ENCODE results near the gene PLXNA2. TPM values are rescaled to one million over a fixed set of nuclear protein-coding genes. Genes with fewer than 3 reads are reported as not detected.
A peak's percentile ranks its signal among the peaks of the same experiment; 100 is the strongest.

Gene PLXNA2
- total and polyA plus RNA-seq, 2 of the 13 experiments (the other 11 are each of a cell fraction or from before 2014, with no cell fraction given) = 1.1 to 2.1 TPM

DNA sequence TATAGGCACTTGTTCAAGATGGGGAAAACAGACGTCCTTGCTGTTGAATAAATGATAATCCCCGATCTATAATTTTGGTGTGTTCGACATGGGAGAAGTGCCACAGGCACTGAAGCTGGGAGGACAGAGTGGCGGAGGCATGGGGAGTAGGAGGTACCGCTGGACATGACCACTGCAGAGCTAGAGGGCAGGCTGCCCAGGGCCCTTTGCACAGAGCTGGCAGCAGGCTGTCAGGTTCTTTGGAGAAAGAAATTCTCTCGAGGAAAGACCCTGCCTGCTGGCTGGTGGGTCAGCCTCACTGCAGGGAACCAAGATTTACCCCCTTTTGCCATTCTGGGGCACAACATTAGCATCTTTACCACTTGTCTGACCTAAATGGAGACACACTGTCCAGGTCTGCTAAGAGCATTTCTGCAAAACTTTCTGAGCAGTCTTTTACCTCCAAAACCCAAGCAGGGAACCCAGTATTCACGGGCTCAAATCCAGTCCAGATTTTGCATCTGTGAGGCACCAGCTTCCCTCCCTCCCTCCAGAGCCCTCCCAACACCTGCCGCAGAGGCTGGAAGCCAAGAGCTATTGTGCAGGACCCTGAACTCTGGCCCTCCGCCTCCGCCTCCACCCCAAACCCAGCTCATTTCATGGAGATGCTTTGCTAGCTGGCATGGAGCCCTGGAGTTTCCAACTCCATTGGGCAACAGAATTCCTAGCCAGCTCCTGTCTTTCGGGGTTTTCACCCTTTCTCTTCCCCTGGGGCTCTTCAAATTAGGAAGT lies 142.3 kb downstream of the PLXNA2 start (continued):
- TF ChIP-seq, protein P1, sequence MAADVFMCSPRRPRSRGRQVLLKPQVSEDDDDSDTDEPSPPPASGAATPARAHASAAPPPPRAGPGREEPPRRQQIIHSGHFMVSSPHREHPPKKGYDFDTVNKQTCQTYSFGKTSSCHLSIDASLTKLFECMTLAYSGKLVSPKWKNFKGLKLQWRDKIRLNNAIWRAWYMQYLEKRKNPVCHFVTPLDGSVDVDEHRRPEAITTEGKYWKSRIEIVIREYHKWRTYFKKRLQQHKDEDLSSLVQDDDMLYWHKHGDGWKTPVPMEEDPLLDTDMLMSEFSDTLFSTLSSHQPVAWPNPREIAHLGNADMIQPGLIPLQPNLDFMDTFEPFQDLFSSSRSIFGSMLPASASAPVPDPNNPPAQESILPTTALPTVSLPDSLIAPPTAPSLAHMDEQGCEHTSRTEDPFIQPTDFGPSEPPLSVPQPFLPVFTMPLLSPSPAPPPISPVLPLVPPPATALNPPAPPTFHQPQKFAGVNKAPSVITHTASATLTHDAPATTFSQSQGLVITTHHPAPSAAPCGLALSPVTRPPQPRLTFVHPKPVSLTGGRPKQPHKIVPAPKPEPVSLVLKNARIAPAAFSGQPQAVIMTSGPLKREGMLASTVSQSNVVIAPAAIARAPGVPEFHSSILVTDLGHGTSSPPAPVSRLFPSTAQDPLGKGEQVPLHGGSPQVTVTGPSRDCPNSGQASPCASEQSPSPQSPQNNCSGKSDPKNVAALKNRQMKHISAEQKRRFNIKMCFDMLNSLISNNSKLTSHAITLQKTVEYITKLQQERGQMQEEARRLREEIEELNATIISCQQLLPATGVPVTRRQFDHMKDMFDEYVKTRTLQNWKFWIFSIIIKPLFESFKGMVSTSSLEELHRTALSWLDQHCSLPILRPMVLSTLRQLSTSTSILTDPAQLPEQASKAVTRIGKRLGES (CRISPR knock-in tag; IDR thresholded peaks at IDR 0.05; ENCODE audit: borderline replicate concordance) = no peak
- TF ChIP-seq, protein P2, sequence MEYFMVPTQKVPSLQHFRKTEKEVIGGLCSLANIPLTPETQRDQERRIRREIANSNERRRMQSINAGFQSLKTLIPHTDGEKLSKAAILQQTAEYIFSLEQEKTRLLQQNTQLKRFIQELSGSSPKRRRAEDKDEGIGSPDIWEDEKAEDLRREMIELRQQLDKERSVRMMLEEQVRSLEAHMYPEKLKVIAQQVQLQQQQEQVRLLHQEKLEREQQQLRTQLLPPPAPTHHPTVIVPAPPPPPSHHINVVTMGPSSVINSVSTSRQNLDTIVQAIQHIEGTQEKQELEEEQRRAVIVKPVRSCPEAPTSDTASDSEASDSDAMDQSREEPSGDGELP (IDR thresholded peaks at IDR 0.05; ENCODE audit: borderline replicate concordance, low read depth) = peak; percentile 34; the same call in 1 of the 2 replicates
- TF ChIP-seq, protein P3, sequence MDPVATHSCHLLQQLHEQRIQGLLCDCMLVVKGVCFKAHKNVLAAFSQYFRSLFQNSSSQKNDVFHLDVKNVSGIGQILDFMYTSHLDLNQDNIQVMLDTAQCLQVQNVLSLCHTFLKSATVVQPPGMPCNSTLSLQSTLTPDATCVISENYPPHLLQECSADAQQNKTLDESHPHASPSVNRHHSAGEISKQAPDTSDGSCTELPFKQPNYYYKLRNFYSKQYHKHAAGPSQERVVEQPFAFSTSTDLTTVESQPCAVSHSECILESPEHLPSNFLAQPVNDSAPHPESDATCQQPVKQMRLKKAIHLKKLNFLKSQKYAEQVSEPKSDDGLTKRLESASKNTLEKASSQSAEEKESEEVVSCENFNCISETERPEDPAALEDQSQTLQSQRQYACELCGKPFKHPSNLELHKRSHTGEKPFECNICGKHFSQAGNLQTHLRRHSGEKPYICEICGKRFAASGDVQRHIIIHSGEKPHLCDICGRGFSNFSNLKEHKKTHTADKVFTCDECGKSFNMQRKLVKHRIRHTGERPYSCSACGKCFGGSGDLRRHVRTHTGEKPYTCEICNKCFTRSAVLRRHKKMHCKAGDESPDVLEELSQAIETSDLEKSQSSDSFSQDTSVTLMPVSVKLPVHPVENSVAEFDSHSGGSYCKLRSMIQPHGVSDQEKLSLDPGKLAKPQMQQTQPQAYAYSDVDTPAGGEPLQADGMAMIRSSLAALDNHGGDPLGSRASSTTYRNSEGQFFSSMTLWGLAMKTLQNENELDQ (CRISPR knock-in tag; IDR thresholded peaks at IDR 0.05; ENCODE audit: borderline replicate concordance) = no peak
- TF ChIP-seq, protein P4, sequence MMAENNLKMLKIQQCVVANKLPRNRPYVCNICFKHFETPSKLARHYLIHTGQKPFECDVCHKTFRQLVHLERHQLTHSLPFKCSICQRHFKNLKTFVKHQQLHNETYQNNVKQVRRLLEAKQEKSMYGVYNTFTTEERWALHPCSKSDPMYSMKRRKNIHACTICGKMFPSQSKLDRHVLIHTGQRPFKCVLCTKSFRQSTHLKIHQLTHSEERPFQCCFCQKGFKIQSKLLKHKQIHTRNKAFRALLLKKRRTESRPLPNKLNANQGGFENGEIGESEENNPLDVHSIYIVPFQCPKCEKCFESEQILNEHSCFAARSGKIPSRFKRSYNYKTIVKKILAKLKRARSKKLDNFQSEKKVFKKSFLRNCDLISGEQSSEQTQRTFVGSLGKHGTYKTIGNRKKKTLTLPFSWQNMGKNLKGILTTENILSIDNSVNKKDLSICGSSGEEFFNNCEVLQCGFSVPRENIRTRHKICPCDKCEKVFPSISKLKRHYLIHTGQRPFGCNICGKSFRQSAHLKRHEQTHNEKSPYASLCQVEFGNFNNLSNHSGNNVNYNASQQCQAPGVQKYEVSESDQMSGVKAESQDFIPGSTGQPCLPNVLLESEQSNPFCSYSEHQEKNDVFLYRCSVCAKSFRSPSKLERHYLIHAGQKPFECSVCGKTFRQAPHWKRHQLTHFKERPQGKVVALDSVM (CRISPR knock-in tag; IDR thresholded peaks at IDR 0.05) = no peak
- TF ChIP-seq SOX5 (CRISPR knock-in tag; IDR thresholded peaks at IDR 0.05; ENCODE audit: borderline replicate concordance) (peak; percentile 65), RAD21 (CRISPR knock-in tag; IDR thresholded peaks at IDR 0.05) (no peak), ZNF333 (CRISPR knock-in tag; IDR thresholded peaks at IDR 0.05; ENCODE audit: borderline replicate concordance) (no peak), HOXA9 (CRISPR knock-in tag; IDR thresholded peaks at IDR 0.05; ENCODE audit: borderline replicate concordance) (no peak), RBM39 (IDR thresholded peaks at IDR 0.05; ENCODE audit: low read depth, low read length, poor library complexity, severe bottlenecking) (no peak), SOX6 (IDR thresholded peaks at IDR 0.05) (no peak), SOX6 (CRISPR knock-in tag; IDR thresholded peaks at IDR 0.05) (peak; percentile 84), HDAC2 (CRISPR knock-in tag; IDR thresholded peaks at IDR 0.05) (peak; percentile 15; the same call in 1 of the 2 replicates), GATAD2A (CRISPR knock-in tag; IDR thresholded peaks at IDR 0.05) (0 out of 2 replicates have a peak, but pooled peaks have one; percentile 18), SALL1 (CRISPR knock-in tag; IDR thresholded peaks at IDR 0.05) (peak; percentile 58)
- TF ChIP-seq, protein P5, sequence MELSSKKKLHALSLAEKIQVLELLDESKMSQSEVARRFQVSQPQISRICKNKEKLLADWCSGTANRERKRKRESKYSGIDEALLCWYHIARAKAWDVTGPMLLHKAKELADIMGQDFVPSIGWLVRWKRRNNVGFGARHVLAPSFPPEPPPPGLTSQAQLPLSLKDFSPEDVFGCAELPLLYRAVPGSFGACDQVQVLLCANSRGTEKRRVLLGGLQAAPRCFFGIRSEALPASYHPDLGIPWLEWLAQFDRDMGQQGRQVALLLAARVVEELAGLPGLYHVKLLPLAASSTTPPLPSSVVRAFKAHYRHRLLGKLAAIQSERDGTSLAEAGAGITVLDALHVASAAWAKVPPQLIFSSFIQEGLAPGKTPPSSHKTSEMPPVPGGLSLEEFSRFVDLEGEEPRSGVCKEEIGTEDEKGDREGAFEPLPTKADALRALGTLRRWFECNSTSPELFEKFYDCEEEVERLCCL (CRISPR knock-in tag; IDR thresholded peaks at IDR 0.05; ENCODE audit: borderline replicate concordance) = no peak
- TF ChIP-seq, protein P6, sequence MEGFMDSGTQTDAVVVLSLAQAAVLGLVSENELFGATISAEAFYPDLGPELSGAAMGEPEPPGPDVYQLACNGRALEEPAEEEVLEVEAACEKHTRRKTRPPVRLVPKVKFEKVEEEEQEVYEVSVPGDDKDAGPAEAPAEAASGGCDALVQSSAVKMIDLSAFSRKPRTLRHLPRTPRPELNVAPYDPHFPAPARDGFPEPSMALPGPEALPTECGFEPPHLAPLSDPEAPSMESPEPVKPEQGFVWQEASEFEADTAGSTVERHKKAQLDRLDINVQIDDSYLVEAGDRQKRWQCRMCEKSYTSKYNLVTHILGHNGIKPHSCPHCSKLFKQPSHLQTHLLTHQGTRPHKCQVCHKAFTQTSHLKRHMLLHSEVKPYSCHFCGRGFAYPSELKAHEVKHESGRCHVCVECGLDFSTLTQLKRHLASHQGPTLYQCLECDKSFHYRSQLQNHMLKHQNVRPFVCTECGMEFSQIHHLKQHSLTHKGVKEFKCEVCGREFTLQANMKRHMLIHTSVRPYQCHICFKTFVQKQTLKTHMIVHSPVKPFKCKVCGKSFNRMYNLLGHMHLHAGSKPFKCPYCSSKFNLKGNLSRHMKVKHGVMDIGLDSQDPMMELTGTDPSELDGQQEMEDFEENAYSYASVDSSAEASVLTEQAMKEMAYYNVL (CRISPR knock-in tag; IDR thresholded peaks at IDR 0.05; ENCODE audit: borderline replicate concordance) = peak; percentile 54; the same call in 1 of the 2 replicates

Measured in HepG2 (cell line).